Measurements from ENCODE around the gene AFG3L2. TPM values are rescaled to one million over a fixed set of nuclear protein-coding genes. Genes with fewer than 3 reads are reported as not detected.

AFG3L2 gene
- total RNA-seq, 1 donor from 2014 or later = 145 TPM

DNA sequence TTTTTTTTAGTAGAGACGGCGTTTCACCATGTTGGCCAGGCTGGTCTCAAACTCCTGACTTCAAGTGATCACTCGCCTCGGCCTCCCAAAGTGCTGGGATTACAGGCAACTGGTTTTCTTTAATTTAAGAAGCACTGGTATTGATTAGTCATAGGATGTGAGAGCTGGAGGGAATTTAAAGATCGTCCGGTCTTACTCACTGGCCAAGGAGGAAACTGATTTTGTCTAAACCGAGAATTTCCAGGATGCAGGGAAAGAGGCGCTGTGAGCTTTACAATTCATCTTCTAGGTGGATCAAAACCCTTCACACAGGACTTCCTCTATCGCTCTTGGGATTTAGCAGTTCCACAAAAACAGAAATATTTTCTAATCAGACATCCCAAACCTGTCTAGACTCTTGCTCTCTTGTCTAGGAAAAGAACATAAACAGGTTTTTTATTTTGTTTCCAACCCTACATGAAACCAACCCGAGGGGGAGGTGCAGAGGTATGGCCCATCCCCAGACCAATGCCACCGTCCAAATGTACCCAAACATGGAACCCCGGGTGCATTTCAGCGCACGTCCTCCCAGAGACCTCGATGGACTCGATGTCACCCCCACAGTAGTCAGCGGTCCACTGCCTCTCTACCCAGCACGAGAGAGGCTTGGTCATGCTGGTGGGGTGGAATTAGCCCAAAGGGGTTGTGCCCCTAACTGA lies 81.5 kb downstream of the AFG3L2 start:
- DNase-seq (no peak), ATAC-seq (ENCODE audit: poor library complexity) (no peak)
- intact Hi-C loops (cut with DNase I) = no loop called here

- no peak for DNase-seq
- intact Hi-C loops (cut with DNase I) = no loop called here
- no peak for ATAC-seq (ENCODE audit: poor library complexity)
Observed at GRCh38 chr18:12293831-12294230, 83.2 kb downstream of the AFG3L2 start.

GRCh38 chr18:12291690-12292089 lies 85.3 kb downstream of the AFG3L2 start:
- DNase-seq (no peak), ATAC-seq (ENCODE audit: poor library complexity) (no peak)
- intact Hi-C loops (cut with DNase I) = no loop called here

GRCh38 chr18:12291161-12291560 lies 85.9 kb downstream of the AFG3L2 start:
- DNase-seq = no peak
- ATAC-seq (ENCODE audit: poor library complexity) = no peak
- intact Hi-C loops (cut with DNase I) = no loop called here

DNA sequence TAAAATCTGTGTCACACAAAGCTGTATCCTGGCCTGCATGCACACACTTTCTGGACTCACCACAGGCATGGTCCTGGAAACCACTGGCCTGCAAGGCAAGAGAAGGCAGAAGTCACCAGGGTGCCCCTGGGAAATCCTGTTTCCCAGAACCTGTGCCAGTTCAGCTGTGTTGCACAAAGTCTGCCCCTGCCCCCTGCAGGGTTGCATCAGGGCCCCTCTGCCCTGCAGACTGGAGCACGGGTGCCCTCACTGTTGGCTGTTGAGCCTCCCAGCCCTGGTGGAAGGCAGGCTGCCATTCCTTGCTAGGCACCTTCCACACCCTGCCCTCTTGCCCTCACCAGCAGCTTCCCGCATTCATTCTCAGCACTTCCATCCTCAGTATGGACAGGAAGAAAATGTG lies 86.9 kb downstream of the AFG3L2 start:
- intact Hi-C loops (cut with DNase I) = no loop called here
- no peak for DNase-seq
- no peak for ATAC-seq (ENCODE audit: poor library complexity)

DNA sequence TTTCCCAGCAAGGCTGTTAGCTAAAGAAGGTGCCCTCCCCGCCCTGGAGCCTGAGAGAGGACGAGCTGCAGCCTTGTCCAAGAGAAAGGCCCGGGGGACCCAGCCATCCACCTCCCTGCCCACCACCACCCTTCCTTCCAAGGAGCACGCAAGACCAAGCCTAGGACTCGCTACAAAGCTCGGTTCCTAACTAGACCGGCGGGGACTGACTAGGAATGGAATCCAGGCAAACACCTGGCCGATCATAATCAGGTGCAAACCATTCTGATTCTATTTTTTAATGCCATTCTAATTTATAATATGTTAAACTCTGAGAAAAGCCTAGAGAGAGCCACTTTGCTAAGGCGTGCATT lies 88.6 kb downstream of the AFG3L2 start:
- DNase-seq (no peak), ATAC-seq (ENCODE audit: poor library complexity) (peak; percentile 22)
- intact Hi-C loops (cut with DNase I) = no loop called here

DNA sequence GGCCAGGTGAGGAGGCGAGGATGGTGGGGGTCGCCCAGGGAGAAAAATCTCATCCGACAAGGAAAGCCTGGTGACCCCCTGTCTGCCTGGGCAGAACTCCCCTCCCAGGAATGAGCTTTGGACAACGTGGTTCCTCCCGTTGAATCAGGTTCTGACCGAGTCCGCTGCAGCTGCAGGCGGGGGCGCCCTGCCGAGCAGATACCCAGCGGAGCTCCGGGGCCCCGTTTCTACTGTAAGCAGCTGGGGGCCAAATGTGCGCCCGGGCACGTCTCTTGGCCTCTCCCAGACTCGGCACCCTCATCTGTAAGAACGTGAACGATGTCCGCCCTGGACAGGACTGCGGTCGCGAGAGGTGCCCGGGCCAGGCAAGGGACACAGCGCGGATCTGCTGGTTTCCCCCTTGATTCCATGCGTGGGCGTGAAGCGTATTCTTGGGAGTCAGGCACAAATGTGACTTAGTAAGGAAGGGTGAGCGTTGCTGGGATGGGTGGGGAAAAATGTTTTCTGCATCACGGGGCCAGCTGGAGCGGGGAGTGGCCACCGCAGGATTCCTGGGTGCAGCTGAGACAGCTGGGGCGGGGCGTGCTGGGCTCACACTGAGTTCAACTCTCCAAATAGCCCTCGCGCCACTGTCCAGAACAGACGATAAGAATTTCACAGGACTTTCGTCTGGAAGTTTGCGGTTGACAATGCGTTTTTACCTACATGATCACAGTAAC lies 89.2 kb downstream of the AFG3L2 start:
- DNase-seq (peak; percentile 89), ATAC-seq (ENCODE audit: poor library complexity) (peak; percentile 94)
- intact Hi-C loops (cut with DNase I) = no loop called here

GRCh38 chr18:12287131-12287681 lies 89.8 kb downstream of the AFG3L2 start:
- no peak for DNase-seq
- ATAC-seq (ENCODE audit: poor library complexity) = peak; percentile 40
- intact Hi-C loops (cut with DNase I) = no loop called here

GRCh38 chr18:12283666-12284065 lies 93.4 kb downstream of the AFG3L2 start:
- DNase-seq (no peak), ATAC-seq (ENCODE audit: poor library complexity) (no peak)
- intact Hi-C loops (cut with DNase I) = loop anchor here (5.0 kb wide), 1 partner anchor 34 kb away; no protein-coding TSS in a partner anchor

DNA sequence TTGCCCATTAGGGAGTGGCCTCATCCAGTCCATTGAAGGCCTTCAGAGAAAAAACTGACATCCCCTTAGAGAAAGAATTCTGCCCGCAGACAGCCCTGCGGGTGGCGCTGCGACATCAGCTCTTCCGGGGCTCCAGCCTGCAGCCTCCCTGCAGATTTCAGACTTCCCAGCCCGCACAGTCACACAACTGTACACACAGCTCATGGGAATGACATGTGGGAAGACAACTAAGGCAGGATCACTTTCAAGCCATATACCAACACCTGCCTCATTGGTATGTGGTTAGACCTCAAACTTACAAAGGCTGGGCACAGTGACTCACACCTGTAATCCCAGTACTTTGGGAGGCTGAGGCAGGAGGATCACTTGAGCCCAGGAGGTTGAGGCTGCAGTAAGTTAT lies 93.8 kb downstream of the AFG3L2 start:
- ATAC-seq (ENCODE audit: poor library complexity) = no peak
- no peak for DNase-seq
- intact Hi-C loops (cut with DNase I) = loop anchor here (5.0 kb wide), 1 partner anchor 34 kb away; no protein-coding TSS in a partner anchor

DNA sequence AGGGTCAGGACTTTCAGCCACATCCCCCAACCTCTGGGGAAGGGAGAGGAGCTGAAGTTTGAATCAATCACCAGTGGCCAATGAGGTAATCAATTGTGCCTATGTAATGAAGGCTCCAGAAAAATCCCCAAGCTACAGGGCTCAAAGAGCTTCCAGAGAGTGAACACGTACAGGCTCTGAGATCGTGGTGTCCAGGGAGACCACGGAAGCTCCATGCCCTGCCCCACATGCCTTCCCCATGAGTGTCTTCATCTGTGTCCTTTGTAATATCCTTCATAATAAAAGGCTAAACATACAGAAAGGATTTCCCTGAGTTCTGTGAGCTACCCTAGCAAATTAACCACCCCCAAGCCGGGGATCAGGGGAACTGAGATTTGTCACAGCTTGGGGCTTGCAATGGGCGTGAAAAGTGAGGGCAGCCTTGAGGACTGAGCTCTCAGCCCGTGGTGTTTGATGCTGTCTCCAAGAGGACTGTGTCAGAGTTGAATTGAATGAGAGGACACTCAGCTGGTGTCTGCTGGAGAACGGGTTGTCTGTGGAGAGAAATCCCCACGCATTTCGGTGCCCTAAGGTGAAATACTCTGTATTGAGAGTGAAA lies 94.5 kb downstream of the AFG3L2 start:
- DNase-seq = no peak
- intact Hi-C loops (cut with DNase I) = loop anchor here (5.0 kb wide), 1 partner anchor 35 kb away; no protein-coding TSS in a partner anchor
- ATAC-seq (ENCODE audit: poor library complexity) = no peak

GRCh38 chr18:12281861-12282260 lies 95.2 kb downstream of the AFG3L2 start:
- ATAC-seq (ENCODE audit: poor library complexity) = no peak
- DNase-seq = no peak
- intact Hi-C loops (cut with DNase I) = loop anchor here (5.0 kb wide), 1 partner anchor 35 kb away; no protein-coding TSS in a partner anchor

- intact Hi-C loops (cut with DNase I) = loop anchor here (5.0 kb wide), 1 partner anchor 37 kb away; no protein-coding TSS in a partner anchor
- DNase-seq (peak; percentile 66), ATAC-seq (ENCODE audit: poor library complexity) (peak; percentile 42)
Observed at GRCh38 chr18:12279781-12280531, 97.1 kb downstream of the AFG3L2 start.

Other genes with a start within 250 kb of the AFG3L2 start
- gene CIDEA, start 122.9 kb downstream of the AFG3L2 start, total RNA-seq = 0.91 TPM
- 94.6 TPM for gene TUBB6, start 69.0 kb downstream of the AFG3L2 start, total RNA-seq
- gene PRELID3A, start 30.7 kb upstream of the AFG3L2 start, total RNA-seq = 1.2 TPM

Data from Right ventricle myocardium superior (tissue), 1 donor.